Activated CD4-positive, CD25-positive, alpha-beta regulatory T cell treated with anti-CD3 and anti-CD28 coated beads, Interleukin-2, amount 50 U/mL, for 72 hours (primary cell): ENCODE results near the gene GJB2.

Experiments used
- DNase-seq: peaks from one replicate; pipeline ENCODE4 v3.0.0; 2021

GJB2 gene

GRCh38 chr13:20140487-20140886 lies 52.3 kb downstream of the GJB2 start:
- no peak for DNase-seq

GRCh38 chr13:20137875-20138274 lies 54.9 kb downstream of the GJB2 start:
- DNase-seq: no peak
